ENCODE measurements around the gene BUB1. TPM values are rescaled to one million over a fixed set of nuclear protein-coding genes. Genes with fewer than 3 reads are reported as not detected.
A peak's percentile ranks its signal among the peaks of the same experiment; 100 is the strongest.

Gene BUB1
- total and polyA plus RNA-seq, 12 donors = 0.17 to 17.1 (median 1.3) TPM

GRCh38 chr2:110682267-110682666, 4.4 kb upstream of the BUB1 start:
- TF ChIP-seq CTCF (IDR thresholded peaks at IDR 0.05) (no peak), POLR2A (IDR thresholded peaks at IDR 0.05) (no peak)
- 91 to 96% (median 94%) methylated on average over 10 of the region's 10 CpGs for WGBS, 4 donors
- H3K27ac ChIP-seq = no peak overlapping the region
- intact Hi-C loops (cut with DNase I) = no loop called here
- no peak for DNase-seq
- no peak overlapping the region for H3K4me3 ChIP-seq
- H3K4me1 ChIP-seq (replicated peaks in 1 of 2) = peaks cover 3 to 15% of the 10 kb centered on the region in 2 donors
- H3K27me3 ChIP-seq = no peaks in the 10 kb centered on the region
- H3K36me3 ChIP-seq (replicated peaks in 1 of 2) = no peaks in the 10 kb centered on the region
- no peaks in the 10 kb centered on the region for H3K9me3 ChIP-seq (replicated peaks in 1 of 3)

GRCh38 chr2:110680709-110681108, 2.8 kb upstream of the BUB1 start:
- no peaks in the 10 kb centered on the region for H3K36me3 ChIP-seq (replicated peaks in 1 of 2)
- no peak overlapping the region for H3K4me3 ChIP-seq
- 96 to 97% (median 97%) methylated on average over 7 of the region's 7 CpGs for WGBS, 4 donors
- TF ChIP-seq POLR2A (IDR thresholded peaks at IDR 0.05) (no peak), CTCF (IDR thresholded peaks at IDR 0.05) (no peak)
- peaks cover 3 to 16% of the 10 kb centered on the region in 2 donors for H3K4me1 ChIP-seq (replicated peaks in 1 of 2)
- H3K27ac ChIP-seq = no peak overlapping the region
- no peaks in the 10 kb centered on the region for H3K27me3 ChIP-seq
- no peaks in the 10 kb centered on the region for H3K9me3 ChIP-seq (replicated peaks in 1 of 3)
- intact Hi-C loops (cut with DNase I) = no loop called here
- no peak for DNase-seq

GRCh38 chr2:110679865-110680264, 2.0 kb upstream of the BUB1 start:
- no peak for DNase-seq
- H3K36me3 ChIP-seq (replicated peaks in 1 of 2) = no peaks in the 10 kb centered on the region
- H3K9me3 ChIP-seq (replicated peaks in 1 of 3) = no peaks in the 10 kb centered on the region

GRCh38 chr2:110679337-110679707, 1.5 kb upstream of the BUB1 start:
- no peaks in the 10 kb centered on the region for H3K36me3 ChIP-seq (replicated peaks in 1 of 2)
- H3K4me1 ChIP-seq (replicated peaks in 1 of 2) = peaks cover 3 to 16% of the 10 kb centered on the region in 2 donors
- H3K27me3 ChIP-seq = no peaks in the 10 kb centered on the region
- H3K4me3 ChIP-seq = peak overlapping the region in 1 of 4 donors; percentile 58
- DNase-seq = peak in 3 of 7 donors; percentile 18 to 56 (median 30)
- H3K27ac ChIP-seq = no peak overlapping the region
- 11 to 16% (median 13%) methylated on average over 9 of the region's 9 CpGs for WGBS, 4 donors
- no peak for TF ChIP-seq POLR2A (IDR thresholded peaks at IDR 0.05)
- TF ChIP-seq CTCF (IDR thresholded peaks at IDR 0.05) = no peak
- intact Hi-C loops (cut with DNase I) = no loop called here
- no peaks in the 10 kb centered on the region for H3K9me3 ChIP-seq (replicated peaks in 1 of 3)

More at GRCh38 chr2:110679865-110680264, 2.0 kb upstream of the BUB1 start:
- 80 to 88% (median 86%) methylated on average over 1 to 12 of the region's 12 CpGs for WGBS, 4 donors
- peaks cover 3 to 16% of the 10 kb centered on the region in 2 donors for H3K4me1 ChIP-seq (replicated peaks in 1 of 2)
- H3K27me3 ChIP-seq = no peaks in the 10 kb centered on the region
- H3K27ac ChIP-seq = no peak overlapping the region
- intact Hi-C loops (cut with DNase I) = no loop called here
- H3K4me3 ChIP-seq = no peak overlapping the region
- no peak for TF ChIP-seq CTCF (IDR thresholded peaks at IDR 0.05)
- TF ChIP-seq POLR2A (IDR thresholded peaks at IDR 0.05) = no peak

Measured in adrenal gland (tissue), 12 donors.